Small intestine (tissue), 7 donors: ENCODE measurements around the gene PAPPA. TPM values are rescaled to one million over a fixed set of nuclear protein-coding genes. Genes with fewer than 3 reads are reported as not detected.

Experiments used
- DNase-seq, 2 donors: peaks; one replicate each; pipeline versions ENCODE4 v3.0.0 to v3.0.0-alpha.2; 2013
- FAIRE-seq: peaks from 2 replicates; lab custom pipeline; 2012; peaks lifted over from hg19 to GRCh38; lab: Jason Lieb, UNC
- H3K27ac ChIP-seq, 3 donors: one replicate each; pipeline ENCODE4 v1.5.1; 2013; ENCODE audit warnings: low read length in 2 of 3, mild to moderate bottlenecking in 2 of 3, control low read depth in 1 of 3, inconsistent platforms in 1 of 3, low read depth in 1 of 3, moderate library complexity in 1 of 3
- H3K27me3 ChIP-seq, 3 donors: one replicate each; pipeline ENCODE4 v1.6.1; 2013; ENCODE audit warnings: low read length in 3 of 3, inconsistent platforms in 1 of 3; ENCODE audit not compliant: control insufficient read depth in 3 of 3, insufficient read depth in 3 of 3
- H3K36me3 ChIP-seq, 3 donors: one replicate each; pipeline ENCODE4 v1.6.1; 2013; ENCODE audit warnings: low read length in 3 of 3, inconsistent platforms in 1 of 3, low read depth in 1 of 3, mild to moderate bottlenecking in 1 of 3, moderate library complexity in 1 of 3; ENCODE audit not compliant: control insufficient read depth in 3 of 3, insufficient read depth in 2 of 3
- H3K4me1 ChIP-seq, 3 donors: one replicate each; pipeline ENCODE4 v1.6.1; 2013; ENCODE audit warnings: low read length in 2 of 3, inconsistent platforms in 1 of 3, low read depth in 1 of 3, mild to moderate bottlenecking in 1 of 3, moderate library complexity in 1 of 3; ENCODE audit not compliant: control insufficient read depth in 3 of 3, insufficient read depth in 2 of 3
- H3K4me3 ChIP-seq, 3 donors: one replicate each; pipeline ENCODE4 v1.5.1; 2013; ENCODE audit warnings: low read length in 3 of 3, control low read depth in 1 of 3, inconsistent platforms in 1 of 3, low read depth in 1 of 3, mild to moderate bottlenecking in 1 of 3, moderate library complexity in 1 of 3
- H3K9me3 ChIP-seq, 2 donors: one replicate each; pipeline ENCODE4 v1.6.1; 2013; ENCODE audit warnings: low read depth in 1 of 2, low read length in 1 of 2; ENCODE audit not compliant: control insufficient read depth in 2 of 2, insufficient read depth in 1 of 2
- WGBS, 3 donors: extraction: QIAGEN DNeasy Blood & Tissue Kit; methylation state at CpG; one replicate each; pipeline ENCODE4 v1.1.7; 2013; 5-methylcytosine and 5-hydroxymethylcytosine counted together
- polyA plus RNA-seq, 4 donors: library from polyadenylated mRNA; stranded (reverse) in 3 of 4; unstranded in 1 of 4; fragments of 200-250 nt in 3 of 4; fragments of 120-200 nt in 1 of 4; gene quantifications; one replicate each; pipeline versions ENCODE4 v1.2.1 to v1.2.3, GENCODE V29; 2013
- donor health status: healthy with polysubstance abuse.
- donor health status: control.
- donor health status: control.
- donor health status: Bipolar disorder and iron deficiency.
- donor health status: healthy.

The PAPPA gene
- polyA plus RNA-seq, 4 donors, result 0.27 to 1.2 (median 0.88) TPM; not detected in 1

- FAIRE-seq, result no peak
- peaks cover 0 to 7% (median 0%) of the 10 kb centered on the region in 3 donors for H3K36me3 ChIP-seq
- no peaks in the 10 kb centered on the region for H3K9me3 ChIP-seq
Measured at GRCh38 chr9:116436121-116436520, 282.5 kb downstream of the PAPPA start.

DNA sequence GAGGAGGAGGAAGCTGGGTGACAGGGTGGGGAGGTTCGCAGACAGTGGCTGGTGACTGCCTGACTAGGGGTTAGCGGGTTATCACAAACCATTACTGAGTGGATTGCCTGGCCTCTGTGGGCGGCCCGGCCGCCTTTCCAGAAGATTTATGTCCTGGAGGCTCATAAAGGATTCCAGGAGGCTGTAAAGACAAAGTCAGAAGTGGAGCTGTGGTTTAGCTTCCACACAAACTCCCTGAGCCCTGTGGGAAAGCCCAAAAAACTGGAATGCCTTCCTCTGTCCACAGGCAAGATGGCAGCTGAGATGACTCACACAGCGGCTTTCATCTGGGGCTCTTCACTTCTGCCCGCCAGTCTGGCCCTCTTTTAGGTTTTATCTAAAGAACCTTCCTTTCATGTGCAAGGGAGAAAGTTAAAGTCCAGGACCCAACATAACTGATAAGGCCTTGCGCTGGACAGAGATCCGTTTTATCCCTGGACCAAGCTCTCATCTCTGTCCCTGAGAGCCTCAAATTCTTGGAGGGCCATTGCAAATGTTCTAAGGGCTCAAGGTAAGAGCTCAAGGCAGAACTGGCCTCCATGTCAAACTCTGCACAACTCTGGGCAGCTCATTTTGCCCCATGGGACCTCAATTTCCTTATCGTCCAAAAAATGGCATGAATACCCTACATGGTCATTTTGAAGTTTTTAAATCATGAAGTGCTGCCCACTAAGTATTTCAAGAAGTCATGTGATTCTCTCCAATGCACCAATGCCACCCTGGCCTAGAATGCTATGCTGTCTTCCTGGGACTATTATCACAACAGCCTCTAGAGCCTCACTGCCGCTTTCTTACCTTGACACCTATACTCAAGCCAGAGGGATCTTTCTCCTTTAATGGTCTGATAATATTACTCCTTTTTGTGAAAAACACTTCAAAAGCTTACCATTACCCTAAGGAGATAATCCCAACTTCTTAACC is 284.1 kb downstream of the PAPPA start:
- 84 to 92% (median 84%) methylated on average over 10 to 11 of the region's 11 CpGs for WGBS, 3 donors
- Histone ChIP-seq H3K4me1 (no peaks in the 10 kb centered on the region), H3K27ac (no peak overlapping the region), H3K4me3 (no peak overlapping the region), H3K27me3 (no peaks in the 10 kb centered on the region), H3K36me3 (peaks cover 0 to 7% (median 0%) of the 10 kb centered on the region in 3 donors), H3K9me3 (no peaks in the 10 kb centered on the region)
- FAIRE-seq, result no peak
- no peak for DNase-seq

More at GRCh38 chr9:116436121-116436520, 282.5 kb downstream of the PAPPA start:
- H3K27ac ChIP-seq, result no peak overlapping the region
- no peaks in the 10 kb centered on the region for H3K4me1 ChIP-seq
- no peaks in the 10 kb centered on the region for H3K27me3 ChIP-seq
- no peak for DNase-seq
- 90 to 95% (median 92%) methylated on average over 1 of the region's 1 CpG for WGBS, 3 donors
- H3K4me3 ChIP-seq, result no peak overlapping the region

DNA sequence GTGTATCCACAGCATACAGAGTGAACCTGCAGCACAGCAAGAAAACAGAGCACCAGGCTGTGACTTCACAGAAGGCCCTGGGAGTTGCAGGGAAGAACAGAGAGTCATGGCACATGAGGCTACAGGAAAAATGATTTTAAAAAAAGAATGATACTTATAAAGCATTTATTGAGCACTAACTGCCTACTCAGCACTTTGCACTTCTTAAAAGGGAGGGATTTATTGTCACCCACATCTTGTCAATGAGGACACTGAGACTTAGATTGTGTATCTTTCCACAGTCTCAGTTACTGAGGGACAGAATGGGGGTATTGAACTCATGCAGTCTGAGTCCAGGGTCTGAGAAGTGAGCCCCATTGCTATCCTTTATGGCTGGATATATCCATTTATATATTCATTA is 288.9 kb downstream of the PAPPA start:
- peaks cover 0 to 3% (median 0%) of the 10 kb centered on the region in 3 donors for H3K36me3 ChIP-seq
- no peak for DNase-seq
- H3K27ac ChIP-seq, result no peak overlapping the region
- H3K4me1 ChIP-seq, result no peaks in the 10 kb centered on the region
- H3K27me3 ChIP-seq, result no peaks in the 10 kb centered on the region
- no peaks in the 10 kb centered on the region for H3K9me3 ChIP-seq
- no peak for FAIRE-seq
- H3K4me3 ChIP-seq, result no peak overlapping the region

DNA sequence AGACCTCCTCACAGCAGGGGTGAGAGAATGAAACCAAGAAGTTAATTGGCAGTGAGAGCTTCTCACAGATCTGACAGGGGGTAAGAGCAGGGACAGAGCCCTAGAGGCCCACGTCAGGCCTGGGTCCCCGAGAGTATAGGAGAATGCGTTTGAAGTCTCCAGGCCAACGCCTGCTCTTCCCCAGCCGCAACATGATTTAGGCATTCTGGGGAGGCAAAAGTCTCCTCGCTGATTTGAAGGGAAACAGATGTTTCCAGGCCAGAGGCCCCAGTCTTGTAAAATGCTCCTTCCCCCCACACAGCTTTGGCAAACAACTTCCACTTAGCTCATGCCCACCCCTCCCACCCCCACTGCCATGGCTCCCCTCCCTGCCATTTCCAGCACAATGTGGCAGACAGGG is 294.3 kb downstream of the PAPPA start:
- no peak overlapping the region for H3K4me3 ChIP-seq
- DNase-seq, result no peak
- H3K27ac ChIP-seq, result no peak overlapping the region
- H3K9me3 ChIP-seq, result no peaks in the 10 kb centered on the region
- no peaks in the 10 kb centered on the region for H3K27me3 ChIP-seq
- no peak for FAIRE-seq
- 44 to 86% (median 64%) methylated on average over 6 of the region's 6 CpGs for WGBS, 3 donors
- no peaks in the 10 kb centered on the region for H3K36me3 ChIP-seq
- no peaks in the 10 kb centered on the region for H3K4me1 ChIP-seq

DNA sequence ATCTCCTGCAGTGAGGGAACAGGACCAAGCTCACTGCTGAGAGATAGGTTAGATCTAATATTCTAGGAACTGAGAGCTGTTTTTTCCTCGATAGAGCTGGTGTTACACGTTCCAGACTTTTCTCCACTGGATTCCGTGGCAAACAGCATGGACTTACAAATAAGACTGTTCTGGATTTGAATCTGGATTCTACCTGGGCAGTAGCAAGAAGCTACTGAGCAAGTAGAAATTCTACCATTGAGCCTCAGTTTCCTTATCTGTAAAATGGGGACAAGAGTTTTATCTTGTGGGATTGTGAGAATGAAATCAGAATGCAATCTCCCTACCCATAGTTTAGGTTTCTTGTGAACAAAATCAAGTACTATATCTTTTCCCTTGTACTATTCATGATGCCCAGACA is 294.8 kb downstream of the PAPPA start:
- DNase-seq (no peak), FAIRE-seq (no peak)
- Histone ChIP-seq H3K9me3 (no peaks in the 10 kb centered on the region), H3K4me1 (no peaks in the 10 kb centered on the region), H3K27ac (no peak overlapping the region), H3K4me3 (no peak overlapping the region), H3K27me3 (no peaks in the 10 kb centered on the region), H3K36me3 (no peaks in the 10 kb centered on the region)
- 59 to 79% (median 71%) methylated on average over 3 of the region's 3 CpGs for WGBS, 3 donors

GRCh38 chr9:116449949-116450348 is 296.4 kb downstream of the PAPPA start:
- H3K36me3 ChIP-seq, result no peaks in the 10 kb centered on the region
- no peaks in the 10 kb centered on the region for H3K9me3 ChIP-seq
- H3K27ac ChIP-seq, result no peak overlapping the region
- 79 to 87% (median 87%) methylated on average over 3 of the region's 3 CpGs for WGBS, 3 donors
- no peak overlapping the region for H3K4me3 ChIP-seq
- FAIRE-seq, result no peak
- no peak for DNase-seq
- H3K27me3 ChIP-seq, result no peaks in the 10 kb centered on the region
- no peaks in the 10 kb centered on the region for H3K4me1 ChIP-seq

DNA sequence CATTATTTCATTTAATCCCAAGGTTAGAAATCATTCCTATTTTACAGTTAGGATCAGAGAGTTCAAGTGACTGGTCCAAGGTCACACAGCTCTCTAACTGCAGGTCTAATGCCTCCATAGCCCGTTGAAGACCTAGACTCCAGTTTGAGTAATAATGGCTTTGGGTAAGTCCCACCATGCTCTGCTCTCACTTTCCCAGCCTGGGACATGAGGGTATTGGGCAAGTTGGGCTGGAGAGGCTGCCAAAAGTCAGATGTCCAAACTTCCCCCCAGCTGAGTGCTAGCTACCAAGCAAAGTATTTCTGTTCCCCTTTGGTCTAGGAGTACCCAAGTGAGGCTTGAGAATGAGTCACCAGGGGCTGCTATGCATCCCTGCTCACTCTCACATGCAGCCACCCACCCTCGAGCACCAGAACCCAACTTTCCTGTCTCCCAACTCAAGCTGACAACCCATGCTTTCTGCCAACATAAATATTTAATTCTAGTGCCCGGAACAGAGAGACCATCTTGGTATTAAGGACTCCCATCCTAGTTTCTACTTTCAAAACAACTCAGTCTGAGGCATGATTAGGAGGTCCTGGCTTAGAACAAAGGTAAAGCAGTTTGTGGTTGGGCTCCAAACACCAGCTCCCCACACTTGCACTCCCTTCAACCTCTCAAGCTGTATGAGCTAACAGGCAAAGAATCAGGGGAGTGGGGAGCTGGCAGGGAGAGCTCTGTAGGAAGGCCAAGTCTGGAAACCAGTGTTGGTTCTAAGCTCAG is 297.0 kb downstream of the PAPPA start:
- Histone ChIP-seq H3K4me3 (no peak overlapping the region), H3K27me3 (no peaks in the 10 kb centered on the region), H3K27ac (no peak overlapping the region), H3K9me3 (no peaks in the 10 kb centered on the region), H3K36me3 (no peaks in the 10 kb centered on the region), H3K4me1 (no peaks in the 10 kb centered on the region)
- DNase-seq, result no peak
- 64 to 90% (median 78%) methylated on average over 3 of the region's 3 CpGs for WGBS, 3 donors
- FAIRE-seq, result no peak

DNA sequence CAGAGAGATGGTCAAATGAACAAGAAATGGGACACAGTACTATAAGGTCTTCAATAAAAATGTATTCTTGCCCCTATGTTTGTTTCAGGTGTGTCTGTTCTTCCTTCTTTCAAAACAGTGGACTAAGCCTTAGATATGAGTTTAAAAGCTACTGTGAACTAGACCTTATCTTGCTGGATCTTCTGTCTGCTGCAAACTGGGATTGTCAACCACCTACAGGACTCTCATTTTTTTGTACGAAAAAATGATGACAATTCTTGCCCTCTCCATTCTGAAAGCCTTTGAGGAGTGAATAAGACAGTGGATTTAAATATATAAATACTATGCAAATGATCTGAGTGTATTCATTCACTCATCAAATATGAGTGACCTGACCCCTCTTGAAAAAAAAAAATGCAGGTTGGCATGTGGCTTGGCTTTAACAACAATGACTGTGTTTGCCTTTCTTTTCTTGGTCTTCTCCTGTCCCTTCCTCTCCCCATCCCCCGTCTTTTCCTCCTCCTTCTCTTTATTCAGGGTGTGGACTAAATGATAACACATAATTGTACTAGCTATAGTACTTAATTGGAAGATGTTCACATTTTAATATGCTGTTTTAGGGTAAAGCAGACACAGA is 298.0 kb downstream of the PAPPA start:
- Histone ChIP-seq H3K36me3 (no peaks in the 10 kb centered on the region), H3K4me3 (no peak overlapping the region), H3K27me3 (no peaks in the 10 kb centered on the region), H3K9me3 (peaks cover 0 to 4% of the 10 kb centered on the region in 2 donors), H3K4me1 (no peaks in the 10 kb centered on the region), H3K27ac (no peak overlapping the region)
- no peak for FAIRE-seq
- WGBS, 3 donors, result 76 to 81% (median 79%) methylated on average over 2 of the region's 2 CpGs
- no peak for DNase-seq
